Middle frontal gyrus (tissue), 1 donor: Measurements from ENCODE around the gene HOPX.
"Not testable (repeated sequence)": the region's sequence is repeated elsewhere in the genome, so short reads cannot be mapped to it uniquely, and the experiment has no call there.

ENCODE experiments used
- DNase-seq: peaks from one replicate; pipeline ENCODE4 v3.0.0-alpha.2; 2015; ENCODE audit warnings: low spot score; ENCODE audit errors: extremely low spot score

Gene HOPX

DNA sequence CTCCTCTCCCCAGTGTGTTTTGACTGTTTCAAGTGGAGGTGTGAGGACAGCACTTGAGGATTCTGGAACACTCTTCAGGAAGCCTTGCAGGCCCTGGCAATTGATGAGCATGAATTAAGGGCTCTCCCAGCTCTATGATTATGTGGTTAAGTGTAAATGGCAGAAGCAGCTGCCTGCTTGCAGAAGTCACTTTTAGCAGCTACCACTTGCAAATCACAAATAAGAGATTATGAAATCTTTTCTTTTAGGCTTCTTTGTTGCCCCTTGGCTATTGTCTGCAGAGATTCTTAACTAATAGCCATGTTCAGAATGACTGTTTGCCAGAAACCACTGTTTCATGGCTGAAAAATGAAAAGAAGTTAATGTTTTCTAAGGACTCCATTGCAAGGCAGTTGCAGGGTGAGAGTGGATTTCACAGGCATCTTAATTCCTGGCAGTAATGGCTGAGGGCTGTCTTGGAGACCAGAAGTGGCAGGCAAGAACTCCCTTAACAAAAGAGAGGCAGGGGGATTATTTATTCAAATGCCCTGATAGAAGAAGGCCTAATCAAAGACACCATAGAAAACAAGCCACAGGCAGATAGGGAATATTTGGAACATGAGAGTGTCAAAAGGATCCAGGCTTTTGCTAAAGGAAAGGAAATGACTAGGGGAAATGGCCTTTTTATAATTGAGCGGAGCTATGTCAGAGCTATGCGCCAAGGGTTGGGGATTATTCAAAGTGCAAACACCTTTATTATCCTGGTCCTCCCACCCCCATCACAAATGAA lies 8.3 kb upstream of the HOPX start:
- DNase-seq: no peak

DNA sequence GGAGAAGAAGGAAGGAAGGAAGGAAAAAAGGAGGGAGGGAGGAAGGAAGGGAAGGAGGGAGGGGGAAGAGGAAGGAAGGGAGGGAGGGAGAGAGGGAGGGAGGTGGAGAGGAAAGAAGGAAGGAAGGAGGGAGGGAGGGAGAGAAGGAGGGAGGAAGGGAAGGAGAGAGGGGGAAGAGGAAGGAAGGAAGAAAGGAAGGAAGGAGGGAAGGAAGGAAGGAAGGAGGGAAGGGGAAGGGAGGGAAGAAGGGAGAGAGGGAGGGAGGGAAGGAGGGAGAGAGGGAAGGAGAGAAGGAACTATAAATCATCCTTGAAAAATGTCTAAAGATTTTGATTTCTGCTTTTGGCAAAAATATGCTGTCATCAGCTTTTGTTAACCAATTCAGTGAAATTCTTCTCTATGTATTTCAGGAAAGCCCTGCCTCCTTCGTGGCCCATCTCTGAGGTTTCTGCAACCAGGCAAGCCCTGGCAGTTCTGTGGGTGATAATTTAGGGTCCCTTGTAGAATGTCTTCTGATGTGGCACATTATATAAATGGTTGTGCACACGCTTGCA lies 7.1 kb upstream of the HOPX start:
- DNase-seq: no peak

DNA sequence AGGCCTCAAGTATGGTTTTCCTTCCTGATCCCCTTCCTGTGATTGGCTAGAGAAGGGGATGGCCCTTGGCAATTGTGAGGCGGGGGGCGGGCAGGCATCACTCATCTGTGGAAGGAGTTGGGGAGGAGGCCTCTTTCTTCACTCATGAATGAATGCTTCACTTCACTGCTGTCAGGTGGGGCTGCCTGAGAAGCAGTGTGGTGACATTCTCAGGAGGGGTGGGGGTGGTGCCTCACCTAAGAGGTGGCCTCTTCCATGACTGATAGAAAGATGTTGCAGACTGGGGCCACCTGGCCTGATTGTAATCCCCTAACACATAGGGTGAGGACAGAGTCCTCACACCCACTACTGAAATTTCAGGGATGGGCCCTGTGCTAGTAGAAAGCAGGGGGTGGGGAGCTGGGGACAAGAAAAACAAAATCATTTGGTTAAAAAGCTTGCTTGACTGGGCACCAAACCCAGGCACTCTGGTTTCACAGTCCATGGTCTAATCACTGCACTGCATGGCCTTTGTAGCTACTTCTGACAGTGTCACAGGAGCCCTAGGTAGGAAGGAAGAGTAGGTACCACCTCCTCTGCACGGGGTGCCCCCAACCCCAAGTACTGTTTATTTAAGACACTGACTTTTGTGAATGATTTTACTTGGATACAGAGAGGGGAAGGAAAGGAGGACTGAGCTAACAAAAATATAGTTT lies 5.6 kb upstream of the HOPX start:
- DNase-seq: no peak

DNA sequence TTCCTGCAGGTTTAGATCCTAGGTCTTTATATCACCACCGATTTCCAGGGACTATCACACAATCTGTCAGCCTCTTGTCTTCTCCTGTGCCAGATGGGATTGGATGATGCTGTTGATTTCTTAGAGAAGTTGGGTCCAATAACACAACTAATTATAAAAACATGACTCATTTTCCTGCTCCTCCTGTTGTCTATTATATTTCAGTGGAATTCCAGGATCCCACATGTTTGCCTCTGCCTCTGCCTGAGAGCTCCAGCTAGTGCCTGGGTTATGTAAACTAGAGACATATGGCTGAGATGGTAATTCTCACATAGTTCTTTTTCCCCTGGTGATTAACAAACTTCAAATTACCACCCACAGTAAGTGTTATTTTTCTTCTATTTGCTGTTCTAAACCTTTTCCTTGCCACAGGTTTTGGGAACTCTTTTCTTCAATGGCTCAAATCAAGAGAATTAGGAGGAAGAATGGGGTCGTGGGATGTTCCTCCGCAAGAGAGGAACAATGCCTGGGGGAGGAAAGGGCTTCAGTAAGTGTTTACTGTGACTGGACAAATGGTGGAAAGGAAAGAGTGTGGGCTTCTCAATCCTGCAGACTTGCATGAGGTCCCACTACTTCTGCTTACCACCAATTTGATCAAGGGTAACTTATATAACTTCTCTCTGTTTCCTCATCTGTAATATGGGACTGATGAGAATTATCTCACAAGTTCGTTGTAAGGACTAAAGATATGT lies 3.4 kb upstream of the HOPX start:
- no peak for DNase-seq

DNA sequence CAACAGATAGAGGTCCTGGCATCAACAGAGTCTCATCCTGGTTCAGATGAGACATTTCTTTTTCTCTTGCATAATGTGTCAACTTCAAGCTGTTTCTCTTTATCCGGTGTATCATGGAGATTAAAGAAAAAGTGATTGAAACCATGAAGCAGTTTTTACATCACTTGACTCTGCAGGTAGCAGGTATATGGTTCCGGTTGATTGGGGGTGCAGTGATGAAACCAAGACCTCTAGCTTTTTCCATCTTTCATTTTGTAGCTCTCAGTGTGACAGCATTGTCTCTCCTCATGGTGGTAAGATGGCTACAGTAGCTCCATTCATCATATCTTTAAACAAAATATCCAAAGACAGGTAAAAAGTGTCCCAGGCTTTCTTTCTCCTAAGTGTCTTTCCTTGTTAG lies 2.4 kb upstream of the HOPX start:
- DNase-seq: no peak

DNA sequence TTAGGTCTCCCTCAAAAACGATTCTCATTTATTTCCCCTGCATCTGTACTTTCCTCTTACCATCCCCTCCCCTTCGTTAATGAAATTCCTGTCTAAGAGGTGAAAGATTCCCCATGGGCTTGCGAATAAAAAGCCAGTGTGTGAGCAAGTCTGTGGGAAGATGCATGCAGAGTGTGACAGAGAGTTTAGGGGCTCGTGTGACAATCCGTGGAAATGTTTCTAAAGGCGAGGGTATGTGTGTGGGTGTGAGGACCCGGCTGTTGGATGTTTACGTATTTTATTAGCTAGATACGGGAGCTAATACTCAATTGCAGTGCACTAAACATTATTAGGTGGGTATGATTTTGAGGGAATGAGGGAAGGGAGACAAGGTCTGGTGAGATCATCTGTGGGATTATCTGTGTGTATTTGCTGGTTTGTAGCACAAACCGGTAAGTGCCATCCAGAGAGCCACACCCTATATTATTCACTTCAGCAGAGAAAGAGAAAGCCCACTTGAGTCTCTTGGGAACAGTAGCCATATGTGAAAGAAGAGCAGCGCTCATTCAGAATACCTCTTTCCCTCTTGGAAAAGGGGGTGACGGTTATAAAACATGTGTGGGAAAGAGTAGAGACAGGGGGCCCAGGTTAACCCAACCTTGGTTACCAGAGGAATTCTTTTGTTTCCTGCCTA lies 893 bp upstream of the HOPX start:
- no peak for DNase-seq

DNA sequence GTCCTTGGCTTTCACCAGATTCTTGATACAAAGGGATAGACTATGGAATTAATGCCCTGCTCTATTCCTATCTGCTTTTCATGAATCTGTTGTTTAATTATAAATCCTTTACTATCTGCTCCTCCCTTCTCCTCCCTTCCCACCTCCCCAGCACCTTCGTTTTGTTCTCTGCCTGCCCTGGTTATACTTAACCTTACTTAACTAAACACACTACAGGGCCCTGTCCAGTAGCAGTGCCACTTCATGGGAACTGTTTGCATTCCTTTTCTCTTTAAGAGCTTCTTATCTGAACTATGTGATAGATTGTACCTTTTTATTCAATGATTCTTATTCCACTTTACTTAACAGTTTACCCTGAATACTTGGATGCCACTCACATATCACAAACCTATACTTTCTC lies 830 bp downstream of the HOPX start:
- no peak for DNase-seq

DNA sequence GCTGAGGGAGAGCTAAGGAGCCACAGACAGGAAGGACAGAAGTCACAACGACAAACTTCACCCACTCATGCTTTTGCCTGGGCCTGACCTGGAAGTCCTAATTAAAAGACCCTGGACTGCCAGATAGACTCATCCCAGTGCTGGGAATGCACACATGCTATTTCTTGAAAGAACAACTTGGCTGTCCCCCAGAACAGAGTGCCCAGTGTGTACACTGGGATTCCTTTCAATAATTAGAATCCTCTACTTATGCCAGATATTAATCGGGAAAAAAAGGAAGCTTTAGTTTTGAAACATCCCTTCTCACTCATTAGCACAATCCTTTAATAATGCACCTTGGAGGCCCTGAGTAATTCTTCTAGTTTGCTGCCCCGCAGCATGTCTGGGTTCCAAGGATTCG lies 3.4 kb downstream of the HOPX start:
- DNase-seq: no peak

DNA sequence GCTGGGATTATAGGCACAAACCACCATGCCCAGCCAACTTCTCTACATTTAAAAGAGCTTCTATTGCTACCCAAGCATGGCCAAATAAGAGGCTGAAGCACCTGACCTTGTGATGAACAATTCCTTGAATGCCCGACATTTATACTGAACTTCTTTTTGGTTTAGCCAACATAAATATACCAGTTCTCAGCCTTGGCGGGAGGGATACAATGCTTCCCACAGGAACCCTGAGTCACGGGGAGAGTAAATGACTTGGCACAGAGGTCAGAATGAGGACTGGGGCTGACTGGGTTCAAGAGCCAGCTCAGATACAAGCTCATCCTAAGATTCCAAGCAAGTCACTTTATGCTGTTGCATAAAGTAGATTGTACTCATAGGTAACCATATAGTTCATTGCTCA lies 6.1 kb downstream of the HOPX start:
- DNase-seq: no peak

DNA sequence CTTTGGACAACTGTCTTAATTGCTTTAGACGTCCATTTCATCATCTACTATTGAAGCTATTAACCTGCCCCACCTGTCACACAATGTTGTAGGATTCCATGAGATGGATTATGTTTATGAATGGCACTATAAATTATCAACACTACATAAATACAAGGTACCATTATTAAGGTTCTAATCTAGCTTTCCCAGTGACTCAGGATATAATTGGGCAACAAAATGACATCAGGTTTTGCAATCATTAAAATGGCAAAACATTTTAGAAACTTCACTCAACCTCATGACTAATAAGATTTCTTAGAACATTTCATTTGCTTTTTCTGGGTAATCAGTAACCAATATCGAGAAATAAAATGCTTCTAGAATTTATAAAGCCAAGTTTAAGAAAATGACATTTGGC lies 9.2 kb downstream of the HOPX start:
- DNase-seq: no peak

DNA sequence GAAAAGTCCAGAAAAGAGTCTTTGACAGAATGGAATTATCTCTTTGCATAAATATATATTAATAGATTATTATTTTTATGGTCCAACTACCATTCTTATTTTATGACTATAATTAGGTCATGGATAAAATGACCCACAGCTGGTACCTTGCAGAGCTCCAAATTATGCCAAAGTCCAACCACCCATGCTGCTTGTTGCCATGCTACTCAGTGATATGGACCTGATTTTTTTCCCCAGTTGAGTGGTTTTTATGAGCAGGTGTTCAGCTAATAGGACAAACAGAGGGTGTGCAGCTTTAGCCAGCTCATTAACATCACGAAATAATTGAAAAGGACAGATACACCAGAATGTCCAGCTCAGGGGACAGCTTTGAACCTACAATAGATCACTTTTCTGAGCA lies 9.7 kb downstream of the HOPX start:
- no peak for DNase-seq

DNA sequence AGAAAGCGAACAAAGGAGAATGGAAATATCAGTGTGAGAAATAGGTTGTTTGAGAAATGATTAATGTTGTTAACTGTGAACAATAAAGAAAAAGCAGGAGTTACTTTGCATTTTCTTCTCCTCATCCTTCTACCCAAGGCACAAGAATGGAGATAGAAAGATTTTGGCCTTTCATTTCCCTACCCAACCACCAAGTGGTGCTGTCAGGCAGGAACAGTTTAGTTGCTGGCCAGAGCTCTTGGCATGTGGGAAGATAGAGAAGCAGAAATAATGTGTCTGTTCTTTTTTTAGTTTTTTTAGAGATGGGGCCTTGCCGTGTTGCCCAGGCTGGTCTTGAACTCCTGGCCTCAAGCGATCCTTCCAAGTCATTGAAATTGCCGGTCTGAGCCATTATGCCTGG lies 12.8 kb downstream of the HOPX start:
- DNase-seq: no peak

DNA sequence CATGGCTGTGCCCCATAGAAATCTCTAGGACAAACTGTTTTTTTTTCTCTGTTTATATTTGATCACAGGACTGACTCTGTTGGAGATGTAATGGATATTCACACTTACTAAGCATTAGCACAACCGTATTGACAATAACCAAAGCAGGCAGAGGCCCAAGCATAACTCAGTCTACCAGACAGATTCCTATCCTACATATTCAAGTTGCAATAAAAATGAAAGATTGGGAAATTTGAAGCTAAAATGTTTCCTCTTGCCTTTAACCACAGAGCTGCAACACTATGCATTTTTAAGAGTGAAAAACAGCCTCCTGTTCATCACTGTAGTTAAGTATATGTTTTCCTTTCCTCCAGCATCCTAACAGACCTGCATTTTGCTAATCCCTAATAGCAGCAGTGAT lies 13.7 kb downstream of the HOPX start:
- not testable (repeated sequence) for DNase-seq

DNA sequence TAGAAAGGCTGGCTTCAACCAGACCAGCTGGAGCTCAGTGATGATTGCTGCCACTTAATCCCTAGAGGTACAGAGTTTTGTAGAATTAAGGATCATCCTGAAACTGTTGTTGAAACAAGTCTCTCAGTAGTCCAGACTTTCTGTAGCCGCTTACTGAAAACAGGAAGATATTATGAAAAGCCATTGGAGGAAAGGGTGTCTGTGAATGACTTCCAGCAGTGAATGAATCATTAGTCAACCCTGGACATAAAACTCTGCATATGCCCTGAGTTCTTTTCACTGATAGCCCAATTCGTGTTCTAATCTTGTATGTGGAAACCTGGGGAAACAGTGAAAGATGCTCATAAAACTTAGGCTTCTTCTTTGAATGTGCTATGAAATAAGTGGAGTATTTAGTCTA lies 14.8 kb downstream of the HOPX start:
- DNase-seq: no peak

DNA sequence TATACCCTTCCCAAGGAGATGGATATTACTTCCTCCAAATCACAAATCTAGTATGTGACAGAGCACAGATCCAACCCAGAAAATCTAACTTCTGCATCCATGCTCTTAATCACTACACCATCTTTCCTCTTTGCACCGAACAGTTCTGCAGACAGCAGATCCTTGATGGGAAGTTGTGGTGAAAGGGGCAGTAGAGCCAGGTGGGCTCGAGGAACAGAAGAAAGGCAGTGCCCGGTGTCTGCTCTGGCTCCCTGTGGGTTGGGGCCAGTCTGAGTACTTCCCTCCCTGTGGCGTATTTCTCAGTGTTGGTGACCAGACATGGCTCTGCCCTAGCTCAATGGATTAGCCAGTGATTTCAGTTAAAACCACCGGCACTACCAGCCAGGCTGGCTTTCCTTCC lies 15.3 kb downstream of the HOPX start:
- no peak for DNase-seq

DNA sequence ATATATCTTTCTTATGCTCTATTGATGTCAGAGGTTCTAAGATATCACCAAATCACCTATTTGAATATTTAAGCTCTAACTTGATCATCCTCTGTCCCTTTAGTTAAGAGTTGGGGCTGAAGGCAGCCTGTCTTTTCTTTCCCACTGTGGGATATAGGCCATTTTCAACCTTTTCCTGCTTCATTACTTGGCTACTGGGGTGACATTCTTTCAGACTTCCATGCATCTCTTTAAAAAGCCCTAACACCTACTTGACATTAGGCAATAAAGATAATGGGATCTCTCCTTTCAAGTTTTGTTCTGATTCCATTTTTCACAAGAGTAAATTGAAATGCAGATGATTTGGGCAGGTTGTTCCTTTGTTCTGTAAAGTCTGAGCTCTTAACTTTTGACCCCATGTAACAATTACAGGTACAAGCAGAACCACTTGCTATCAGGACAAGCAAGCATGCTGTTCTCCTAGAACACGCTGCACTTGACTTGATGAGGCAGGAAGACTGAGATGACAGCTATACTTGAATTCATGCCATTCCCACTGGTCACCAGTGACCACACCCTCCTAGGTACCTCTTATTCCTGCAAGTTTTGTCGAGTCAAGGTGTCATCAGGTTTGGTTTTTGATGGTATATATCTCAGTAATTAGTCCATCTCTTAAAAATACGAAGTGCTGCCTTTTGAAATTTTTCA lies 18.2 kb downstream of the HOPX start:
- no peak for DNase-seq

DNA sequence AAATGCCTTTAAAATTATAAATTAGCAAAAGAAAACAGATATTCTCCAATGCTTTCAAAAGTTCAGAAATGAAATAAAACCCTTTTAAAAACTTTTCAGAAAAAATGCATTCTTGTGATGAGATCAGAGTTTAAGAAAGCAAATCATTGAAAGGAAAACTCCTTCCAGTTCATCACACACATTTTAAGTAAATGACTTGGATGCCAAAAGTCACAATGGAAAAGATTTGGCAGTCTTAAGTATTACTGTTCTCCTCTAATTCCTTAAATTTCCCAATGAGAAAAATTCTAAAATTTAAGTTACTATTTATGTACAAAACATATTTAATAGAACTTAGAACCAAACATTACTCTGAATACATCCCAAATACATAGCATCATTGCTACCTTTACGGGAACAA lies 21.1 kb downstream of the HOPX start:
- no peak for DNase-seq

DNA sequence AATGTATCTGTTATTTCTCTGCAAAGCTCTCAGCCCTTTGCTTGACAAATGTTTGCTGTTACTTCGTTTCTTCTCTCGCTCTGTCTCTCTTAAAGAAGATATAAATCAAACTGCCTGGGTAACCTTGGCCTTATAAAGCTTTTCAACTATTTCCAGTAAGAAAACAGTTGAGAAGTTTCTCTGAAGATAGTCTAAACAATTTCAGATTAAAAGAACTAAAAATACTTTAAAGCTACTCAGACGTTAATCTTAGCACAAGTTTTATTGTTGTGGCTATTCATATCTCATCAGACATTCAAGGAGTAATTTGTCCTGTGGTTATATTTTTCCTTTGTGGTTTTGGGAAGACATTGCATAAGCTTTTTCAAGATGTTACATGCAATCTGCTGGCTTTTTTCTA lies 22.6 kb downstream of the HOPX start:
- DNase-seq: no peak

DNA sequence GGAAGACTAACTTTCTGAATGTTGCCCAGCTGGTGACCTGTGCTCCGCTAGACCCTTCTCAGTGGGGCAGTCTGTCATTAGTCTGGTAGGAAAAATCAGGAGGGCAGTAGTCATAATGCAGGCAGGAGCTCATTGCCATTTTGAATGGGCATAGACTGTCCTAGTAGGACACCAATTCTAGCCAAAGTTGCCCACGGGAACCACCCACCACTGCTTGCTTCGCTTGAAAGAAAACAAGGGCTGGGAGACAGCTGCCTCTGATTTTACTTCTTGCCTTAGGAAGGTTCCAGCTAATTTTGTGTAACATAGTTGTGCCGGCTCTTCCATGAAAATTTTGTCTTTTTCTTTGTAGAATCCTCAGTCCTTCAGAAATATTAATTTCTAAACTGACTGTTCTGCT lies 23.3 kb downstream of the HOPX start:
- DNase-seq: no peak

DNA sequence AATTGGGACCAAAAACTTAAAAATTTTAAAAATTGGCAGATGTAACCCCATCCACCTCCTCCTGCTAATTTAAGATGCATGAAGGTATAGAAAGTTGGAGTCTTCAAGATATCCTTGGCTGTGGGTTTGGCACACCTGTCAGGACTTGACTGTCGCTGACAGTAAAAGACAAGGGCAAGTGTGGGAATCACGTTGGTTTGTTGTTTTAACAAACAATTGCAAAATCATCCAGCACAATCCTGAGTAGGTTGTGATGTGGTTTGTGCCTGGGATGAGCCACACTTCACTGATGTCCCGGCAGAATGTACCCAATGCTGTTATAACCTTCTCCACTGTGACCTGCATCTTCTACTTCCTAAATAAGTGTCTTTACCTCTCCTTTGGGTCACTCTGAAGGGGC lies 24.0 kb downstream of the HOPX start:
- no peak for DNase-seq

DNA sequence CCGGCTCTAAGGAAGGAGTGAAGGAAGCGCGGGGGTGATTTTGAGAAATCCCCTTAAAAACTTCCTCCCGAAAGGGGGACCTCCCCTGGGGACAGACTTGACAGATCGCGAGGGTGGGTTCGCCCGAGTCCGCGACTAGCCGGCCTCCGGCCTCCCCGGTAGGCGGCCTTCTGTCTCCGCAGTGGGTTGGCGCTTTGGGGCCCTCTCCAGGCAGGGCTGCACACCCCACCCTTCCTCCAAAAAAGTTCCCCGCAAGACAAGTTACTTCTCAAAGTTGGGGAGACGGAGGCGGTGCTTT lies 24.8 kb downstream of the HOPX start:
- DNase-seq: no peak
